Bronchial epithelial cell (primary cell): ENCODE data around the gene CSTB. TPM values are rescaled to one million over a fixed set of nuclear protein-coding genes. Genes with fewer than 3 reads are reported as not detected.
A peak's percentile ranks its signal among the peaks of the same experiment; 100 is the strongest.

ENCODE experiments used
- DNase-seq: peaks from one replicate; pipeline ENCODE4 v3.0.0-alpha.2; 2010; ENCODE audit warnings: low read depth
- FAIRE-seq: peaks from 2 replicates; lab custom pipeline; 2011; peaks lifted over from hg19 to GRCh38; lab: Jason Lieb, UNC
- H3K27me3 ChIP-seq: 2 replicates; pipeline ENCODE4 v1.5.1; 2011; ENCODE audit warnings: low read length; ENCODE audit not compliant: control insufficient read depth, insufficient read depth
- H3K36me3 ChIP-seq: 2 replicates; pipeline ENCODE4 v1.5.1; 2011; ENCODE audit warnings: low read length; ENCODE audit not compliant: control insufficient read depth, insufficient read depth
- H3K4me3 ChIP-seq: 2 replicates; pipeline ENCODE4 v1.5.1; 2011; ENCODE audit warnings: mild to moderate bottlenecking, low read depth, low read length, control low read depth
- CTCF ChIP-seq: IDR thresholded peaks from 2 replicates; pipeline ENCODE4 v1.5.1; 2011; ENCODE audit warnings: mild to moderate bottlenecking, moderate library complexity, low read length, control low read depth, inconsistent platforms; ENCODE audit not compliant: insufficient read depth, severe bottlenecking
- total RNA-seq: library from RNA; depleted of rRNA; stranded (reverse); fragments of >200 nt; gene quantifications from 2 replicates; pipeline ENCODE4 v1.2.1, GENCODE V29; 2014

The CSTB gene
- total RNA-seq, 1 donor from 2014 or later: 31.3 TPM

- Histone ChIP-seq H3K27me3 (no peaks in the 10 kb centered on the region), H3K36me3 (peaks cover 33% of the 10 kb centered on the region), H3K4me3 (no peak overlapping the region)
- no peak for TF ChIP-seq CTCF
- FAIRE-seq: no peak
- DNase-seq: no peak
Measured at GRCh38 chr21:43741423-43742096, 34.5 kb downstream of the CSTB start.

GRCh38 chr21:43740497-43741156 is 35.5 kb downstream of the CSTB start:
- Histone ChIP-seq H3K27me3 (no peaks in the 10 kb centered on the region), H3K4me3 (no peak overlapping the region), H3K36me3 (peaks cover 27% of the 10 kb centered on the region)
- FAIRE-seq (no peak), DNase-seq (peak; percentile 79)
- TF ChIP-seq CTCF: no peak

GRCh38 chr21:43739621-43740435 is 36.3 kb downstream of the CSTB start:
- TF ChIP-seq CTCF: no peak
- H3K36me3 ChIP-seq: peaks cover 33% of the 10 kb centered on the region
- H3K4me3 ChIP-seq: no peak overlapping the region
- DNase-seq (no peak), FAIRE-seq (no peak)
- no peaks in the 10 kb centered on the region for H3K27me3 ChIP-seq

- FAIRE-seq (no peak), DNase-seq (no peak)
- Histone ChIP-seq H3K27me3 (no peaks in the 10 kb centered on the region), H3K36me3 (peaks cover 28% of the 10 kb centered on the region), H3K4me3 (no peak overlapping the region)
- TF ChIP-seq CTCF: no peak
Measured at GRCh38 chr21:43737158-43737950, 38.8 kb downstream of the CSTB start.

- Histone ChIP-seq H3K36me3 (peaks cover 29% of the 10 kb centered on the region), H3K4me3 (no peak overlapping the region), H3K27me3 (no peaks in the 10 kb centered on the region)
- DNase-seq (no peak), FAIRE-seq (no peak)
- no peak for TF ChIP-seq CTCF
Measured at GRCh38 chr21:43736224-43736883, 39.8 kb downstream of the CSTB start.
